GM12872 (cell line): ENCODE measurements around the gene LAP3.

Experiments
- CTCF ChIP-seq: IDR thresholded peaks from 3 replicates; pipeline ENCODE4 v1.5.1; 2011; ENCODE audit warnings: low read depth, mild to moderate bottlenecking, low read length, moderate library complexity; ENCODE audit not compliant: insufficient read depth

Gene LAP3

GRCh38 chr4:17584521-17585213 lies 7.7 kb downstream of the LAP3 start:
- no peak for TF ChIP-seq CTCF

- no peak for TF ChIP-seq CTCF
Measured at GRCh38 chr4:17587094-17587822, 10.3 kb downstream of the LAP3 start.

GRCh38 chr4:17589355-17589754 lies 12.4 kb downstream of the LAP3 start:
- TF ChIP-seq CTCF, result no peak

GRCh38 chr4:17595471-17596005 lies 18.5 kb downstream of the LAP3 start:
- TF ChIP-seq CTCF, result no peak

GRCh38 chr4:17597517-17597916 lies 20.5 kb downstream of the LAP3 start:
- no peak for TF ChIP-seq CTCF

- TF ChIP-seq CTCF, result no peak
Measured at GRCh38 chr4:17599826-17600225, 22.8 kb downstream of the LAP3 start.

GRCh38 chr4:17605236-17605635 lies 28.2 kb downstream of the LAP3 start:
- no peak for TF ChIP-seq CTCF
